ENCODE measurements around the gene DOCK1.

DOCK1 gene

GRCh38 chr10:127374074-127374680, 468.9 kb downstream of the DOCK1 start:
- DNase-seq = no peak

- no peak for DNase-seq
Measured at GRCh38 chr10:127374901-127375300, 469.7 kb downstream of the DOCK1 start.

GRCh38 chr10:127375461-127375860, 470.2 kb downstream of the DOCK1 start:
- no peak for DNase-seq

- no peak for DNase-seq
Measured at GRCh38 chr10:127376071-127376470, 470.8 kb downstream of the DOCK1 start.

- no peak for DNase-seq
Measured at GRCh38 chr10:127378628-127379027, 473.4 kb downstream of the DOCK1 start.

GRCh38 chr10:127384532-127384931, 479.3 kb downstream of the DOCK1 start:
- DNase-seq = no peak

GRCh38 chr10:127385066-127385465, 479.8 kb downstream of the DOCK1 start:
- DNase-seq = no peak

- DNase-seq = no peak
Measured at GRCh38 chr10:127386606-127387327, 481.5 kb downstream of the DOCK1 start.

GRCh38 chr10:127391875-127392274, 486.6 kb downstream of the DOCK1 start:
- no peak for DNase-seq

- no peak for DNase-seq
Measured at GRCh38 chr10:127392351-127393235, 487.4 kb downstream of the DOCK1 start.

- DNase-seq = no peak
Measured at GRCh38 chr10:127398140-127398970, 493.1 kb downstream of the DOCK1 start.

- no peak for DNase-seq
Measured at GRCh38 chr10:127398971-127399365, 493.7 kb downstream of the DOCK1 start.

GRCh38 chr10:127399668-127400067, 494.4 kb downstream of the DOCK1 start:
- DNase-seq = no peak

- DNase-seq = no peak
Measured at GRCh38 chr10:127400216-127400615, 495.0 kb downstream of the DOCK1 start.

- no peak for DNase-seq
Measured at GRCh38 chr10:127402596-127403409, 497.6 kb downstream of the DOCK1 start.

GRCh38 chr10:127405221-127405620, 500.0 kb downstream of the DOCK1 start:
- DNase-seq = no peak

- no peak for DNase-seq
Measured at GRCh38 chr10:127406018-127406550, 500.9 kb downstream of the DOCK1 start.

GRCh38 chr10:127407551-127407950, 502.3 kb downstream of the DOCK1 start:
- DNase-seq = no peak

- no peak for DNase-seq
Measured at GRCh38 chr10:127408112-127408710, 503.0 kb downstream of the DOCK1 start.

- no peak for DNase-seq
Measured at GRCh38 chr10:127408733-127409132, 503.5 kb downstream of the DOCK1 start.

GRCh38 chr10:127410030-127410429, 504.8 kb downstream of the DOCK1 start:
- DNase-seq = no peak

Measured in right forelimb (tissue), 1 donor.